Activated B cell treated with CpG ODN at 0.5 μM for 24 hours (primary cell): ENCODE data around the gene CNTN1. TPM values are rescaled to one million over a fixed set of nuclear protein-coding genes. Genes with fewer than 3 reads are reported as not detected.

Source experiments
- ATAC-seq: fragments of 200-7000 bp; cut with Tn5 transposase; one replicate; pipeline ENCODE4 v1.10.0; 2021; ENCODE audit warnings: low read depth, mild to moderate bottlenecking, moderate library complexity
- CTCF ChIA-PET: fragments of 350-600 bp; sonication (Branson Sonifier 250); formaldehyde crosslinking; loops from one replicate; lab custom pipeline; 2021; ENCODE audit warnings: antibody characterized with exemption; lab: Charles Lee
- POLR2A ChIA-PET: fragments of 350-600 bp; sonication (Branson Sonifier 250); formaldehyde crosslinking; loops from one replicate; lab custom pipeline; 2021; ENCODE audit warnings: antibody characterized with exemption; lab: Charles Lee
- DNase-seq: peaks from one replicate; pipeline ENCODE4 v3.0.0; 2022
- H3K27ac Mint-ChIP-seq: one replicate; pipeline ENCODE4 v1.8.0; 2020; ENCODE audit warnings: mixed read lengths
- H3K27me3 Mint-ChIP-seq: one replicate; pipeline ENCODE4 v1.8.0; 2021; ENCODE audit warnings: mixed read lengths
- H3K36me3 Mint-ChIP-seq: one replicate; pipeline ENCODE4 v1.8.0; 2021; ENCODE audit warnings: low read depth, mixed read lengths
- H3K4me1 Mint-ChIP-seq: one replicate; pipeline ENCODE4 v1.8.0; 2021; ENCODE audit warnings: mixed read lengths
- H3K4me3 Mint-ChIP-seq: one replicate; pipeline ENCODE4 v1.8.0; 2020; ENCODE audit warnings: mild to moderate bottlenecking, mixed read lengths
- H3K9me3 Mint-ChIP-seq: one replicate; pipeline ENCODE4 v1.8.0; 2020; ENCODE audit warnings: mixed read lengths
- CTCF ChIP-seq: fragments of 200-600 bp; IDR thresholded peaks from one replicate; pipeline ENCODE4 v1.8.0; 2022; ENCODE audit warnings: antibody characterized with exemption, mild to moderate bottlenecking
- intact Hi-C: fragments of 100-400 bp; cut with micrococcal nuclease; formaldehyde crosslinking; loops from one replicate; pipeline ENCODE4 v1.15.1; 2024
- total RNA-seq: library from RNA; stranded (reverse); gene quantifications from 2 replicates; pipeline ENCODE4 v1.2.3, GENCODE V29; 2022

Gene CNTN1
- total RNA-seq, 1 donor from 2014 or later = not detected

- Mint-ChIP-seq H3K4me3 (no peak overlapping the region), H3K27ac (no peak overlapping the region), H3K27me3 (peaks cover 4% of the 10 kb centered on the region), H3K4me1 (no peaks in the 10 kb centered on the region), H3K36me3 (no peaks in the 10 kb centered on the region), H3K9me3 (no peaks in the 10 kb centered on the region)
- intact Hi-C loops = loop anchor here (1.0 to 2.0 kb wide), 5 partner anchors 299 to 1602 kb away; no protein-coding TSS in a partner anchor
- ATAC-seq = no peak
- ChIA-PET POLR2A (no interaction called here), CTCF (interaction anchor here (0.9 kb wide), 1 partner anchor 301 kb away, joined by 3 read pairs; no protein-coding TSS in a partner anchor)
- DNase-seq = no peak
- TF ChIP-seq CTCF = peak; percentile 41
These were observed 229.4 kb downstream of the CNTN1 start for GRCh38 chr12:40921563-40922163.

GRCh38 chr12:40937891-40938290 is 245.7 kb downstream of the CNTN1 start:
- H3K27me3 Mint-ChIP-seq = peaks cover 2% of the 10 kb centered on the region
- no peaks in the 10 kb centered on the region for H3K9me3 Mint-ChIP-seq
- DNase-seq = no peak
- H3K36me3 Mint-ChIP-seq = no peaks in the 10 kb centered on the region
- POLR2A ChIA-PET = no interaction called here
- intact Hi-C loops = no loop called here
- no peaks in the 10 kb centered on the region for H3K4me1 Mint-ChIP-seq
- H3K4me3 Mint-ChIP-seq = no peak overlapping the region
- CTCF ChIA-PET = no interaction called here
- ATAC-seq = no peak
- H3K27ac Mint-ChIP-seq = no peak overlapping the region
- TF ChIP-seq CTCF = no peak

GRCh38 chr12:40942326-40942725 is 250.1 kb downstream of the CNTN1 start:
- Mint-ChIP-seq H3K27ac (no peak overlapping the region), H3K36me3 (no peaks in the 10 kb centered on the region), H3K9me3 (no peaks in the 10 kb centered on the region), H3K4me3 (no peak overlapping the region), H3K27me3 (peaks cover 4% of the 10 kb centered on the region), H3K4me1 (no peaks in the 10 kb centered on the region)
- POLR2A ChIA-PET = no interaction called here
- no peak for TF ChIP-seq CTCF
- intact Hi-C loops = no loop called here
- CTCF ChIA-PET = no interaction called here
- no peak for ATAC-seq
- no peak for DNase-seq

GRCh38 chr12:40945772-40946171 is 253.5 kb downstream of the CNTN1 start:
- CTCF ChIA-PET = interaction anchor here (1.3 to 1.7 kb wide), 2 partner anchors 11 to 1078 kb away, joined by 4 to 15 read pairs; no protein-coding TSS in a partner anchor
- Mint-ChIP-seq H3K4me3 (no peak overlapping the region), H3K27ac (no peak overlapping the region), H3K9me3 (no peaks in the 10 kb centered on the region), H3K36me3 (no peaks in the 10 kb centered on the region), H3K27me3 (peaks cover 7% of the 10 kb centered on the region), H3K4me1 (no peaks in the 10 kb centered on the region)
- DNase-seq (no peak), ATAC-seq (no peak)
- intact Hi-C loops = loop anchor here (1.0 to 5.0 kb wide), 4 partner anchors 1079 to 1624 kb away; no protein-coding TSS in a partner anchor
- POLR2A ChIA-PET = no interaction called here
- no peak for TF ChIP-seq CTCF

- ATAC-seq (peak; percentile 25), DNase-seq (no peak)
- ChIA-PET CTCF (interaction anchor here (0.6 to 1.7 kb wide), 3 partner anchors 10 to 1425 kb away, joined by 3 to 15 read pairs (median 4); no protein-coding TSS in a partner anchor), POLR2A (no interaction called here)
- no peaks in the 10 kb centered on the region for H3K9me3 Mint-ChIP-seq
- no peak overlapping the region for H3K27ac Mint-ChIP-seq
- no peak overlapping the region for H3K4me3 Mint-ChIP-seq
- TF ChIP-seq CTCF = no peak
- no peaks in the 10 kb centered on the region for H3K36me3 Mint-ChIP-seq
- H3K27me3 Mint-ChIP-seq = peaks cover 7% of the 10 kb centered on the region
- intact Hi-C loops = loop anchor here (1.0 to 5.0 kb wide), 4 partner anchors 1078 to 1623 kb away; no protein-coding TSS in a partner anchor
- H3K4me1 Mint-ChIP-seq = no peaks in the 10 kb centered on the region
These were observed 254.5 kb downstream of the CNTN1 start for GRCh38 chr12:40946612-40947194.
